Tibial nerve (tissue), 4 donors: ENCODE measurements around the gene FBXL7.

Experiments used
- EP300 ChIP-seq, 2 donors: sonication (generic); formaldehyde crosslinking; IDR thresholded peaks; one replicate each; pipeline ENCODE4 v1.6.1; 2017; ENCODE audit warnings: antibody characterized with exemption in 2 of 2, mild to moderate bottlenecking in 1 of 2
- POLR2A ChIP-seq, 2 donors: fragments of 450-650 bp; IDR thresholded peaks; one replicate each; pipeline ENCODE4 v1.6.1; 2017; ENCODE audit warnings: antibody characterized with exemption in 2 of 2, mild to moderate bottlenecking in 2 of 2, moderate library complexity in 2 of 2
- TF ChIP-seq, protein P1 (sequence below), 5 experiments: fragments of 200-600 bp in 3 of 5; fragments of 450-650 bp in 2 of 5; sonication (generic) in 3 of 5; IDR thresholded peaks; one replicate each; pipeline ENCODE4 v1.5.1; 2016 to 2019; ENCODE audit warnings: antibody characterized with exemption in 5 of 5, mild to moderate bottlenecking in 3 of 5, moderate library complexity in 2 of 5

- TF ChIP-seq, protein P1, sequence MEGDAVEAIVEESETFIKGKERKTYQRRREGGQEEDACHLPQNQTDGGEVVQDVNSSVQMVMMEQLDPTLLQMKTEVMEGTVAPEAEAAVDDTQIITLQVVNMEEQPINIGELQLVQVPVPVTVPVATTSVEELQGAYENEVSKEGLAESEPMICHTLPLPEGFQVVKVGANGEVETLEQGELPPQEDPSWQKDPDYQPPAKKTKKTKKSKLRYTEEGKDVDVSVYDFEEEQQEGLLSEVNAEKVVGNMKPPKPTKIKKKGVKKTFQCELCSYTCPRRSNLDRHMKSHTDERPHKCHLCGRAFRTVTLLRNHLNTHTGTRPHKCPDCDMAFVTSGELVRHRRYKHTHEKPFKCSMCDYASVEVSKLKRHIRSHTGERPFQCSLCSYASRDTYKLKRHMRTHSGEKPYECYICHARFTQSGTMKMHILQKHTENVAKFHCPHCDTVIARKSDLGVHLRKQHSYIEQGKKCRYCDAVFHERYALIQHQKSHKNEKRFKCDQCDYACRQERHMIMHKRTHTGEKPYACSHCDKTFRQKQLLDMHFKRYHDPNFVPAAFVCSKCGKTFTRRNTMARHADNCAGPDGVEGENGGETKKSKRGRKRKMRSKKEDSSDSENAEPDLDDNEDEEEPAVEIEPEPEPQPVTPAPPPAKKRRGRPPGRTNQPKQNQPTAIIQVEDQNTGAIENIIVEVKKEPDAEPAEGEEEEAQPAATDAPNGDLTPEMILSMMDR (IDR thresholded peaks at IDR 0.05), result no peak
- TF ChIP-seq POLR2A (IDR thresholded peaks at IDR 0.05) (no peak), EP300 (IDR thresholded peaks at IDR 0.05) (no peak)
Observed at GRCh38 chr5:15776346-15776745, 276.4 kb downstream of the FBXL7 start.
